Measurements from ENCODE around the gene E2F6.

E2F6 gene

DNA sequence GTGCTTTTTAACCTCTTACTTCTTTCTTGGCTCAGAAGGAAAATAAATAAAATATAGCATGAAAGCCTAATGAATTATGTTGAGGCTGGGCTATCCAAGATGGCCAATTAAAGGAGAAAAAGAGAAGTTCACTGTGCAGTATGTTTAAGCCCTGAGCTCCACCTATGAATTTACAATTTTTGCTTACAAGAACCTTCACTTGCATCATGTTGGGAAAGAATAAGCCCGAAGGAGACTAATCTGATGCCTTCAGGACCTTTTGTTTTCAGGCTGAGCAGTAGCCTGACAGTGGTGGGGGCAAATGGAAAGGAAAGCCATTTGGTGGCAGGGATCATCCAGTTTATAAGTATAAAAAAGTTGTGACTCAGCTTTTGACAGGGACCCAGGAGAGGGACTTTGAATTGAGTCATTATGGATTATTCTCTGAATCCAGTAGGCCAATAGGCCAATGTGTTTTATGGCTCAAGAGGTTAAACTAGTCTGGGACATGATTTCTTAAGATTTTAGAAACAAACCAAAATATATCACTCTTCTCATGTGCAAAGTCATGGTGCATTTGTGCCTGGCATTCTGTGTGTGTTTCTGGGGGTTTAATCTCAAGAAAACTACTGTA lies 56.9 kb downstream of the E2F6 start:
- TF ChIP-seq, protein P1, sequence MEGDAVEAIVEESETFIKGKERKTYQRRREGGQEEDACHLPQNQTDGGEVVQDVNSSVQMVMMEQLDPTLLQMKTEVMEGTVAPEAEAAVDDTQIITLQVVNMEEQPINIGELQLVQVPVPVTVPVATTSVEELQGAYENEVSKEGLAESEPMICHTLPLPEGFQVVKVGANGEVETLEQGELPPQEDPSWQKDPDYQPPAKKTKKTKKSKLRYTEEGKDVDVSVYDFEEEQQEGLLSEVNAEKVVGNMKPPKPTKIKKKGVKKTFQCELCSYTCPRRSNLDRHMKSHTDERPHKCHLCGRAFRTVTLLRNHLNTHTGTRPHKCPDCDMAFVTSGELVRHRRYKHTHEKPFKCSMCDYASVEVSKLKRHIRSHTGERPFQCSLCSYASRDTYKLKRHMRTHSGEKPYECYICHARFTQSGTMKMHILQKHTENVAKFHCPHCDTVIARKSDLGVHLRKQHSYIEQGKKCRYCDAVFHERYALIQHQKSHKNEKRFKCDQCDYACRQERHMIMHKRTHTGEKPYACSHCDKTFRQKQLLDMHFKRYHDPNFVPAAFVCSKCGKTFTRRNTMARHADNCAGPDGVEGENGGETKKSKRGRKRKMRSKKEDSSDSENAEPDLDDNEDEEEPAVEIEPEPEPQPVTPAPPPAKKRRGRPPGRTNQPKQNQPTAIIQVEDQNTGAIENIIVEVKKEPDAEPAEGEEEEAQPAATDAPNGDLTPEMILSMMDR (IDR thresholded peaks at IDR 0.05; ENCODE audit: insufficient read depth, low read length): no peak
- TF ChIP-seq, protein P2, sequence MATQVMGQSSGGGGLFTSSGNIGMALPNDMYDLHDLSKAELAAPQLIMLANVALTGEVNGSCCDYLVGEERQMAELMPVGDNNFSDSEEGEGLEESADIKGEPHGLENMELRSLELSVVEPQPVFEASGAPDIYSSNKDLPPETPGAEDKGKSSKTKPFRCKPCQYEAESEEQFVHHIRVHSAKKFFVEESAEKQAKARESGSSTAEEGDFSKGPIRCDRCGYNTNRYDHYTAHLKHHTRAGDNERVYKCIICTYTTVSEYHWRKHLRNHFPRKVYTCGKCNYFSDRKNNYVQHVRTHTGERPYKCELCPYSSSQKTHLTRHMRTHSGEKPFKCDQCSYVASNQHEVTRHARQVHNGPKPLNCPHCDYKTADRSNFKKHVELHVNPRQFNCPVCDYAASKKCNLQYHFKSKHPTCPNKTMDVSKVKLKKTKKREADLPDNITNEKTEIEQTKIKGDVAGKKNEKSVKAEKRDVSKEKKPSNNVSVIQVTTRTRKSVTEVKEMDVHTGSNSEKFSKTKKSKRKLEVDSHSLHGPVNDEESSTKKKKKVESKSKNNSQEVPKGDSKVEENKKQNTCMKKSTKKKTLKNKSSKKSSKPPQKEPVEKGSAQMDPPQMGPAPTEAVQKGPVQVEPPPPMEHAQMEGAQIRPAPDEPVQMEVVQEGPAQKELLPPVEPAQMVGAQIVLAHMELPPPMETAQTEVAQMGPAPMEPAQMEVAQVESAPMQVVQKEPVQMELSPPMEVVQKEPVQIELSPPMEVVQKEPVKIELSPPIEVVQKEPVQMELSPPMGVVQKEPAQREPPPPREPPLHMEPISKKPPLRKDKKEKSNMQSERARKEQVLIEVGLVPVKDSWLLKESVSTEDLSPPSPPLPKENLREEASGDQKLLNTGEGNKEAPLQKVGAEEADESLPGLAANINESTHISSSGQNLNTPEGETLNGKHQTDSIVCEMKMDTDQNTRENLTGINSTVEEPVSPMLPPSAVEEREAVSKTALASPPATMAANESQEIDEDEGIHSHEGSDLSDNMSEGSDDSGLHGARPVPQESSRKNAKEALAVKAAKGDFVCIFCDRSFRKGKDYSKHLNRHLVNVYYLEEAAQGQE (IDR thresholded peaks at IDR 0.05; ENCODE audit: insufficient replicate concordance, low read depth): no peak
- TF ChIP-seq SPI1 (IDR thresholded peaks at IDR 0.05; ENCODE audit: borderline replicate concordance, low read depth): no peak
- Histone ChIP-seq H3K27me3 (ENCODE audit: insufficient read depth, poor library complexity, severe bottlenecking) (peaks cover 6% of the 10 kb centered on the region), H3K27ac (replicated peaks) (no peak overlapping the region), H3K4me3 (replicated peaks; ENCODE audit: insufficient read depth, low read length) (no peak overlapping the region)
- no peak for DNase-seq (ENCODE audit: low read depth in 1 of 2, low spot score in 1 of 2)

DNA sequence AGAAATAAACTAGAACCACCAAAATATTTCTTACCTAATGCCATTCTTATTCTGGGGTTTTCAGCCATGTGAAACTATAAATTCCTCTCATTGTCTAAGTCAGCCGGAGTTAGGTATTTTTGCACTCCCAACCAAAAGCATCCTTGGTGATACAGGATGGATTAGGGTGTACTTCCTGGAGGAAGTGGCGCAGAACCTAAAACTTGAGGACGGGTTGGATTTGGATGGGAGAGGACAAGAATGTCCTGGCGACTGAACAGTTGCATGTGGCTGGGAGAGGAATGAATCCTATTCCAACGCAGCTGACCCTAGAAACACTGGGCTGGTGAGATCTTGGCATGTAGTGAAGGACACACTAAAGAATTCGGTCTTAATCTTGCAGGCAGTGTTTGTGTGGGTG lies 58.5 kb downstream of the E2F6 start:
- H3K27me3 ChIP-seq (ENCODE audit: insufficient read depth, poor library complexity, severe bottlenecking): peaks cover 4% of the 10 kb centered on the region
- no peak overlapping the region for H3K27ac ChIP-seq (replicated peaks)
- TF ChIP-seq GABPA (IDR thresholded peaks at IDR 0.05; ENCODE audit: low read depth) (no peak), SPI1 (IDR thresholded peaks at IDR 0.05; ENCODE audit: borderline replicate concordance, low read depth) (no peak), POLR2AphosphoS5 (IDR thresholded peaks at IDR 0.05; ENCODE audit: low read depth) (no peak)
- TF ChIP-seq, protein P2 (IDR thresholded peaks at IDR 0.05; ENCODE audit: insufficient replicate concordance, low read depth): no peak
- TF ChIP-seq, protein P1 (IDR thresholded peaks at IDR 0.05; ENCODE audit: insufficient read depth, low read length): no peak
- H3K4me3 ChIP-seq (replicated peaks; ENCODE audit: insufficient read depth, low read length): no peak overlapping the region
- DNase-seq (ENCODE audit: low read depth in 1 of 2, low spot score in 1 of 2): no peak

DNA sequence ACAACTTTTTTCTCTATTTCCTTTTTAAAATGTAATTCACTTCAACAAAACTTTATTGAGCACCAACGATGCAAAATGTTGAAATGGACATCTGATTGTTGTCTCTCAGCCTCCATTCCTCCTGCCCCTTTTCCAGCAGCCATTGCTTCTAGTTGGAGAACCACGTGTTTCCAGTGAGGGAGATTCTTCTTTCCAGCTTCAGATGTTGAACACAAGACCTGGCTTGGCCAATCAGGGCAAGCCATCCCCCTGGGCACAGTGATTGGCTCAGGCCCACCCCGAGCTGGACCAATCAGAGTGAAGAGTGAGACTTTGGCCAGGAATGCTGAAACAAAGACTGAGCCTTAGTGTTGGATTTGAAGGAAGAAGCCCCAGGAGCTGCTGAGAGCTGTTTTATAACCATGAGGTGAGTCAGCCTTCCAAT lies 59.0 kb downstream of the E2F6 start:
- DNase-seq (ENCODE audit: low read depth in 1 of 2, low spot score in 1 of 2): no peak
- TF ChIP-seq POLR2AphosphoS5 (IDR thresholded peaks at IDR 0.05; ENCODE audit: low read depth) (no peak), GABPA (IDR thresholded peaks at IDR 0.05; ENCODE audit: low read depth) (no peak), SPI1 (IDR thresholded peaks at IDR 0.05; ENCODE audit: borderline replicate concordance, low read depth) (no peak)
- TF ChIP-seq, protein P1 (IDR thresholded peaks at IDR 0.05; ENCODE audit: insufficient read depth, low read length): no peak
- TF ChIP-seq, protein P2 (IDR thresholded peaks at IDR 0.05; ENCODE audit: insufficient replicate concordance, low read depth): no peak
- Histone ChIP-seq H3K27me3 (ENCODE audit: insufficient read depth, poor library complexity, severe bottlenecking) (peaks cover 2% of the 10 kb centered on the region), H3K4me3 (replicated peaks; ENCODE audit: insufficient read depth, low read length) (no peak overlapping the region), H3K27ac (replicated peaks) (no peak overlapping the region)
